HepG2 (cell line): Measurements from ENCODE around the gene CYP20A1. TPM values are rescaled to one million over a fixed set of nuclear protein-coding genes. Genes with fewer than 3 reads are reported as not detected.
A peak's percentile ranks its signal among the peaks of the same experiment; 100 is the strongest.

Experiments used
- ATF2 ChIP-seq: sonication (generic); formaldehyde crosslinking; IDR thresholded peaks from 2 replicates; pipeline ENCODE4 v1.4.0; 2020; ENCODE audit warnings: missing genetic modification reagents
- CTCF ChIP-seq: sonication (generic); formaldehyde crosslinking; IDR thresholded peaks from 2 replicates; pipeline ENCODE4 v1.5.0; 2020; ENCODE audit warnings: mild to moderate bottlenecking, missing genetic modification reagents, moderate library complexity
- FOXK1 ChIP-seq: sonication (generic); formaldehyde crosslinking; IDR thresholded peaks from 2 replicates; pipeline ENCODE4 v1.4.0; 2020; ENCODE audit warnings: low read depth, missing genetic modification reagents, borderline replicate concordance
- GMEB1 ChIP-seq: sonication (generic); formaldehyde crosslinking; IDR thresholded peaks from 2 replicates; pipeline ENCODE4 v1.5.1; 2020; ENCODE audit warnings: missing genetic modification reagents, mild to moderate bottlenecking, borderline replicate concordance
- HNRNPUL1 ChIP-seq: fragments of 200-400 bp; formaldehyde crosslinking; IDR thresholded peaks from 2 replicates; pipeline ENCODE4 v1.6.1; 2017; ENCODE audit warnings: low read depth, mild to moderate bottlenecking, low read length, moderate library complexity
- RAD21 ChIP-seq: fragments of 450-650 bp; formaldehyde crosslinking; IDR thresholded peaks from 2 replicates; pipeline ENCODE4 v1.5.0; 2020; ENCODE audit warnings: mild to moderate bottlenecking
- SNAPC2 ChIP-seq: sonication (generic); formaldehyde crosslinking; IDR thresholded peaks from 2 replicates; pipeline ENCODE4 v1.8.1; 2022; ENCODE audit warnings: mild to moderate bottlenecking, missing genetic modification reagents
- STAG1 ChIP-seq: sonication (generic); formaldehyde crosslinking; IDR thresholded peaks from 2 replicates; pipeline ENCODE4 v1.4.0; 2020; ENCODE audit warnings: missing genetic modification reagents
- XRCC5 ChIP-seq: fragments of 200-400 bp; formaldehyde crosslinking; optimal IDR thresholded peaks from 2 replicates; pipeline ENCODE3; 2017; ENCODE audit warnings: mild to moderate bottlenecking, low read length
- ZNF407 ChIP-seq: sonication (generic); formaldehyde crosslinking; IDR thresholded peaks from one replicate; pipeline ENCODE4 v1.5.1; 2020; ENCODE audit warnings: mild to moderate bottlenecking, missing genetic modification reagents; ENCODE audit errors: not compliant biosample characterization
- ZNF768 ChIP-seq: sonication (generic); formaldehyde crosslinking; IDR thresholded peaks from 2 replicates; pipeline ENCODE4 v1.4.0; 2020; ENCODE audit warnings: missing genetic modification reagents
- ZSCAN12 ChIP-seq: sonication (generic); formaldehyde crosslinking; IDR thresholded peaks from 2 replicates; pipeline ENCODE4 v1.9.0; 2021; ENCODE audit warnings: mild to moderate bottlenecking, missing genetic modification reagents
- polyA plus RNA-seq, 8 experiments: library from polyadenylated mRNA; depleted of rRNA in 3 of 8; stranded (reverse) in 7 of 8; unstranded in 1 of 8; fragments of >200 nt; fragmentation: Illumina TruSeq in 4 of 8; extraction: Trizol in 4 of 8; gene quantifications; 2 replicates each; pipeline versions ENCODE4 v1.2.1 to v1.2.3, GENCODE V29; 2011 to 2016; ENCODE audit warnings: low read depth in 4 of 8, missing spikeins in 1 of 8, mixed read lengths in 1 of 8; ENCODE audit not compliant: insufficient read depth in 1 of 8
- total RNA-seq, 5 experiments: library from RNA; depleted of rRNA; stranded (reverse); fragments of >200 nt; fragmentation: Illumina TruSeq; extraction: Trizol; gene quantifications; 2 replicates each; pipeline ENCODE4 v1.2.3, GENCODE V29; 2016; ENCODE audit warnings: low read depth in 1 of 5

The CYP20A1 gene
- total and polyA plus RNA-seq, 2 of the 13 experiments (the other 11 are each of a cell fraction or from before 2014, with no cell fraction given), result 9.6 to 35.3 TPM

GRCh38 chr2:203225423-203226039 lies 13.3 kb upstream of the CYP20A1 start (continued):
- TF ChIP-seq CTCF (CRISPR knock-in tag), result peak; percentile 75
- no peak for TF ChIP-seq SNAPC2
- TF ChIP-seq XRCC5, result no peak
- peak; percentile 73 for TF ChIP-seq STAG1 (CRISPR knock-in tag)
- TF ChIP-seq ZSCAN12 (CRISPR knock-in tag), result no peak
- no peak for TF ChIP-seq FOXK1 (CRISPR knock-in tag)
- no peak for TF ChIP-seq ATF2 (CRISPR knock-in tag)
- no peak for TF ChIP-seq ZNF768 (CRISPR knock-in tag)
- no peak for TF ChIP-seq HNRNPUL1
- TF ChIP-seq ZNF407 (CRISPR knock-in tag), result no peak
- TF ChIP-seq GMEB1, result 0 out of 2 replicates have a peak, but pooled peaks have one; percentile 15
- TF ChIP-seq RAD21 (CRISPR knock-in tag), result peak; percentile 70
- TF ChIP-seq, all 625 proteins: peak for 12
